OCI-LY7 (cell line): ENCODE results near the gene G2E3. TPM values are rescaled to one million over a fixed set of nuclear protein-coding genes. Genes with fewer than 3 reads are reported as not detected.
"Not testable (repeated sequence)": the region's sequence is repeated elsewhere in the genome, so short reads cannot be mapped to it uniquely, and the experiment has no call there.

Experiments
- BruUV-seq: library from RNA; stranded (reverse); fragments of 400-500 nt; replicated peaks from 2 replicates; lab custom pipeline; 2021; lab: Mats Ljungman, UMichigan
- CTCF ChIA-PET: fragments of 300-600 bp; sonication (Branson Sonifier 250); formaldehyde crosslinking; loops from one replicate; lab custom pipeline; 2022; ENCODE audit warnings: antibody characterized with exemption; ENCODE audit not compliant: unreplicated experiment; lab: Charles Lee
- POLR2A ChIA-PET: fragments of 300-600 bp; sonication (Branson Sonifier 250); formaldehyde crosslinking; loops from one replicate; lab custom pipeline; 2022; ENCODE audit warnings: antibody characterized with exemption; lab: Charles Lee
- DNase-seq: peaks from one replicate; pipeline ENCODE4 v3.0.0-alpha.2; 2015; ENCODE audit warnings: low spot score
- H2AFZ ChIP-seq: fragments of 200-600 bp; sonication (generic), shearing (Covaris generic); 2 replicates; pipeline ENCODE4 v1.6.1; 2014; ENCODE audit warnings: mild to moderate bottlenecking, antibody characterized with exemption, low read length, moderate library complexity
- H3K27ac ChIP-seq: fragments of 200-600 bp; sonication (generic); 2 replicates; pipeline ENCODE4 v1.5.1; 2014; ENCODE audit warnings: mixed run types, low read depth, mild to moderate bottlenecking, moderate library complexity, low read length, inconsistent platforms; ENCODE audit not compliant: poor library complexity, severe bottlenecking
- H3K36me3 ChIP-seq: fragments of 200-600 bp; sonication (generic); 2 replicates; pipeline ENCODE4 v1.6.1; 2014; ENCODE audit warnings: mild to moderate bottlenecking, antibody characterized with exemption, low read length, moderate library complexity, mixed read lengths; ENCODE audit not compliant: insufficient read depth
- H3K4me1 ChIP-seq: fragments of 200-600 bp; sonication (generic); 2 replicates; pipeline ENCODE4 v1.5.1; 2014; ENCODE audit warnings: mild to moderate bottlenecking, low read length; ENCODE audit not compliant: insufficient read depth, poor library complexity, severe bottlenecking
- H3K4me2 ChIP-seq: fragments of 200-600 bp; sonication (generic); 2 replicates; pipeline ENCODE4 v1.6.1; 2014; ENCODE audit warnings: mild to moderate bottlenecking, low read length
- H3K4me3 ChIP-seq: fragments of 200-600 bp; sonication (generic); 2 replicates; pipeline ENCODE4 v1.5.1; 2014; ENCODE audit warnings: mild to moderate bottlenecking, low read depth, low read length; ENCODE audit not compliant: poor library complexity, severe bottlenecking
- H3K79me2 ChIP-seq: fragments of 200-600 bp; sonication (generic); 2 replicates; pipeline ENCODE4 v1.6.1; 2016; ENCODE audit warnings: low read depth, mild to moderate bottlenecking, low read length, moderate library complexity, mixed read lengths; ENCODE audit not compliant: insufficient read depth
- H3K9me2 ChIP-seq: fragments of 200-600 bp; sonication (generic); 2 replicates; pipeline ENCODE4 v1.6.1; 2016; ENCODE audit warnings: mild to moderate bottlenecking, low read length, mixed read lengths; ENCODE audit not compliant: insufficient read depth
- H3K9me3 ChIP-seq: fragments of 200-600 bp; sonication (generic); 2 replicates; pipeline ENCODE4 v1.6.1; 2014; ENCODE audit warnings: mild to moderate bottlenecking, mixed run types, low read length, mixed read lengths
- H4K20me1 ChIP-seq: fragments of 200-600 bp; sonication (generic); 2 replicates; pipeline ENCODE4 v1.6.1; 2014; ENCODE audit warnings: mild to moderate bottlenecking, antibody characterized with exemption, low read length, moderate library complexity, mixed read lengths; ENCODE audit not compliant: insufficient read depth
- EZH2phosphoT487 ChIP-seq: fragments of 200-600 bp; sonication (generic); IDR thresholded peaks from 2 replicates; pipeline ENCODE4 v1.6.1; 2018; ENCODE audit warnings: low read depth, borderline replicate concordance, mild to moderate bottlenecking, mixed run types, antibody characterized with exemption, low read length, moderate library complexity, mixed read lengths
- intact Hi-C: fragments of 100-400 bp; cut with micrococcal nuclease; formaldehyde crosslinking; loops from one replicate; pipeline ENCODE4 v1.10.0; 2022; ENCODE audit not compliant: unreplicated experiment
- total RNA-seq, 2 experiments: library from RNA; depleted of rRNA in 1 of 2; stranded (reverse); fragments of >200 nt in 1 of 2; shearing (Covaris generic) in 1 of 2; gene quantifications; 2 replicates each; pipeline ENCODE4 v1.2.3, GENCODE V29; 2014 to 2022
- TF ChIP-seq, protein P1 (sequence below): fragments of 200-600 bp; sonication (generic); conservative IDR thresholded peaks from 2 replicates; pipeline ENCODE4 v1.5.1; 2014; ENCODE audit warnings: mild to moderate bottlenecking, antibody characterized with exemption, low read length, moderate library complexity, mixed read lengths

G2E3 gene
- total RNA-seq, 2 experiments from 2014 or later: 22.3 to 43.9 TPM

DNA sequence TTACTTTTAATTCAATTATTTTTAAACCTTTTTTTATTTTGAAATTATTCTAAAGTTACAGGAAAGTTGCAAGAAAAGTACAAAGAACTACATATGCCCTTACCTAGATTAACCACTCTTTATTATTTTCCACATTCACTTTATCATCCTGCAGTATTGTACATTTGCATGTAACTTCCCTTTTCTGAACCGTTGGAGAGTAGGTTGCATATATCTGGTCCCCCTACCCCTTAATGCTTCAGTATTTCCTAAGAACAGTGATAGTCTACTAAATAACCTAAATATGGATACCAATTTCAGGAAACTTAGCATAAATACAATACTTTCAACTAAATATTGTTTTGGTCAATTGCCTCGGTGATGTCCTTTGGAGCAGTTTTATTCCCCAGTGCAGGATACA is 15.0 kb downstream of the G2E3 start:
- POLR2A ChIA-PET: no interaction called here
- H3K9me3 ChIP-seq: no peaks in the 10 kb centered on the region
- CTCF ChIA-PET: no interaction called here
- peaks cover 49% of the 10 kb centered on the region for H3K36me3 ChIP-seq
- H3K4me2 ChIP-seq: no peak overlapping the region; the same call in 1 of the 2 replicates
- no peak overlapping the region for H3K4me3 ChIP-seq
- intact Hi-C loops: no loop called here
- no peaks in the 10 kb centered on the region for H3K9me2 ChIP-seq
- peak; percentile 16 for DNase-seq
- H4K20me1 ChIP-seq: peaks cover 41% of the 10 kb centered on the region; the same call in 1 of the 2 replicates
- H3K79me2 ChIP-seq: peaks cover 100% of the 10 kb centered on the region
- H3K4me1 ChIP-seq: peaks cover 16% of the 10 kb centered on the region
- no peak overlapping the region for H2AFZ ChIP-seq
- H3K27ac ChIP-seq: no peak overlapping the region
- TF ChIP-seq, protein P1, sequence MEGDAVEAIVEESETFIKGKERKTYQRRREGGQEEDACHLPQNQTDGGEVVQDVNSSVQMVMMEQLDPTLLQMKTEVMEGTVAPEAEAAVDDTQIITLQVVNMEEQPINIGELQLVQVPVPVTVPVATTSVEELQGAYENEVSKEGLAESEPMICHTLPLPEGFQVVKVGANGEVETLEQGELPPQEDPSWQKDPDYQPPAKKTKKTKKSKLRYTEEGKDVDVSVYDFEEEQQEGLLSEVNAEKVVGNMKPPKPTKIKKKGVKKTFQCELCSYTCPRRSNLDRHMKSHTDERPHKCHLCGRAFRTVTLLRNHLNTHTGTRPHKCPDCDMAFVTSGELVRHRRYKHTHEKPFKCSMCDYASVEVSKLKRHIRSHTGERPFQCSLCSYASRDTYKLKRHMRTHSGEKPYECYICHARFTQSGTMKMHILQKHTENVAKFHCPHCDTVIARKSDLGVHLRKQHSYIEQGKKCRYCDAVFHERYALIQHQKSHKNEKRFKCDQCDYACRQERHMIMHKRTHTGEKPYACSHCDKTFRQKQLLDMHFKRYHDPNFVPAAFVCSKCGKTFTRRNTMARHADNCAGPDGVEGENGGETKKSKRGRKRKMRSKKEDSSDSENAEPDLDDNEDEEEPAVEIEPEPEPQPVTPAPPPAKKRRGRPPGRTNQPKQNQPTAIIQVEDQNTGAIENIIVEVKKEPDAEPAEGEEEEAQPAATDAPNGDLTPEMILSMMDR: no peak
- TF ChIP-seq EZH2phosphoT487: no peak
- no TSS peak for BruUV-seq

DNA sequence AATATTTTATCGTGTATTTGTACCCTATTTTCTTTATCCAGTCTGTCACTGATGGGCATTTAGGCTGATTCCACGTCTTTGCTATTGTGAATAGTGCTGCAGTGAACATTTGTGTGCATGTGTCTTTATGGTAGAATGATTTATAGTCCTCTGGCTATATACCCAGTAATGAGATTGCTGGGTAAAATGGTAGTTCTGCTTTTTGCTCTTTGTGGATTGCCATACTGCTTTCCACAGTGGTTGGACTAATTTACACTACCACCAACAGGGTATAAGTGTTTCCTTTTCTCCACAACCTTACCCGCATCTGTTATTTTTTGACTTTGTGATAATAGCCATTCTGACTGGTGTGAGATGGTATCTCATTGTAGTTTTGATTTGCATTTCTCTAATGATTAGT is 15.8 kb downstream of the G2E3 start:
- H3K4me2 ChIP-seq, H3K9me2 ChIP-seq, POLR2A ChIA-PET, H3K9me3 ChIP-seq, H3K4me3 ChIP-seq, CTCF ChIA-PET, intact Hi-C loops, DNase-seq, H3K27ac ChIP-seq, H2AFZ ChIP-seq, BruUV-seq: not testable (repeated sequence)
- peaks cover 36% of the 10 kb centered on the region; the same call in 1 of the 2 replicates for H4K20me1 ChIP-seq
- H3K36me3 ChIP-seq: peaks cover 55% of the 10 kb centered on the region
- H3K4me1 ChIP-seq: peaks cover 16% of the 10 kb centered on the region
- H3K79me2 ChIP-seq: peaks cover 100% of the 10 kb centered on the region

DNA sequence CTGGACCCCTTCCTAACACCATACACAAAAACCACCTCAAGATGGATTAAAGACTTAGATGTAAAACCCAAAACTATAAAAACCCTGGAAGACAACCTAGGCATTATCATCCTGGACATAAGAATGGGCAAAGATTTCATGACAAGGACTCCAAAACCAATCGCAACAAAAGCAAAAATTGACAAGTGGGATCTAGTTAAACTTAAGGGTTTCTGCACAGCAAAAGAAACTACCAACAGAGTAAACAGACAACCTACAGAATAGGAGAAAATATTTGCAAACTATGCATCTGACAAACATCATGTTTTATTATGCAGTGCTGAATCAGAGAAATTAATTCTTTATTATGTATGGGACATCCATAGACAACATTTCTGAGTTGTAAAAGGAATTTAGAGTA is 17.4 kb downstream of the G2E3 start:
- H3K9me2 ChIP-seq, DNase-seq, H3K4me3 ChIP-seq, intact Hi-C loops, H3K9me3 ChIP-seq, H2AFZ ChIP-seq, CTCF ChIA-PET, BruUV-seq, H3K4me2 ChIP-seq, POLR2A ChIA-PET, H3K27ac ChIP-seq: not testable (repeated sequence)
- H4K20me1 ChIP-seq: peaks cover 22% of the 10 kb centered on the region; the same call in 1 of the 2 replicates
- peaks cover 100% of the 10 kb centered on the region for H3K79me2 ChIP-seq
- peaks cover 16% of the 10 kb centered on the region for H3K4me1 ChIP-seq
- H3K36me3 ChIP-seq: peaks cover 70% of the 10 kb centered on the region
